HG02840 (cell line): ENCODE data around the gene MON1B.
A peak's percentile ranks its signal among the peaks of the same experiment; 100 is the strongest.
"Not testable (repeated sequence)": the region's sequence is repeated elsewhere in the genome, so short reads cannot be mapped to it uniquely, and the experiment has no call there.

ENCODE experiments used
- ATAC-seq: cut with Tn5 transposase; IDR thresholded peaks from one replicate; pipeline ENCODE4 v1.9.1; 2021; ENCODE audit warnings: mild to moderate bottlenecking, moderate library complexity, moderate number of reproducible peaks; ENCODE audit not compliant: unreplicated experiment, low FRiP score

The MON1B gene

DNA sequence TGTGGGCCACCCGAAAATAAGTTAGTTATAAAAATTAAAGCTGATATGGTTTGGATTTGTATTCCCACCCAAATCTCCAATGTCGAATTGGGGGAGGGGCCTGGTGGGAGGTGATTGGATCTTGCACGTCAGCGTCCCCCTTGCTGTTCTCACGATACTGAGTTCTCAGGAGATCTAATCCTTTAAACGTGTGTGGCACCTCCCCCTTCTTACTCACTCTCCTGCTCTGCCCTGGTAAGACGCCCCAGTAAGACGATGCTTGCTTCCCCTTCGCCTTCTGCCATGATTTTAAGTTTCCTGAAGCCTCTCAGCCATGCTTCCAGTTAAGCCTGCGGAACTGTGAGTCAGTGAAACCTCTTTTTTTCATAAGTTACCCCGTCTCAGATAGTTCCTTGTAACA, 43.6 kb downstream of the MON1B start:
- no peak for ATAC-seq

DNA sequence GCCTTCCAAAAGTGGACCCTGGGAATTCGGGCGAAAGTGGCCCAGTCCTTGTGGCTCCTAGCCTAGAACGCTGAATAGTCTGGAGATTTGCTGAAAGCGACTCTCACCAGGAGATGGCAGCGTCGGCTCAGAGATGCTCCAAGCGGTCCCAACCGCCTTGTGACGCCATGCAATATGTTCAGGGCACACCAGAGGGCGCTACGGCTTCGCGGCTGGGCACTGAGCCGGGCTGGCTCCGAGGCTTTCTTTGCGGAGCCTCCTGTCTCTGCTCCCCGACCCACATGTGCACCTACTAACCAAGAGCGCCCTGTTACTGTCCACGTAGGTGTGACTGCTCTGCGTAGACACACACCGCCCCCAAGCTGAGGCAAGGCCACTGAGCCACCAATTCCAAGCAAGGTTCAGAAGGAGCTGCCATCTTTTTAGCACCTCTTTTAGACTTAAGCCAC, 45.1 kb downstream of the MON1B start:
- ATAC-seq = peak; percentile 99

DNA sequence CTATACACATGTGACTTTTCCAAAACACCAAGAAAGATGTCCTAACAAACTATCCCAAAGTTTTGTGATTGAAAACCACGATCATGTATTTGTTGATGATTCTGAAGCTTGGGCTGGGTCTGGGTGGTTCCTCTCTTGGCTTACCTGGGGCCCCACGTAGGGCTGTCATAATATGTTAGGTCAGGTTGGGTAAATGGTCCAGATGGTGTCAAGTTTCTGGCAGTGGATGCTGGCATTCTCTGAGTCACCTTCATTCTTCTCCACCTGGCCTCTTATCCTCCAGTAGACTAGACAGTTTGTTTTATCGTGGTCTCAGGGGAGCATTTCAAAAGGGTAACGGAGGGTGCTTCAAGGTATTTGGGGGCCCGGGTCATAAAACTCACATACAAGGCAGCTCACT, 47.6 kb downstream of the MON1B start:
- ATAC-seq = no peak

DNA sequence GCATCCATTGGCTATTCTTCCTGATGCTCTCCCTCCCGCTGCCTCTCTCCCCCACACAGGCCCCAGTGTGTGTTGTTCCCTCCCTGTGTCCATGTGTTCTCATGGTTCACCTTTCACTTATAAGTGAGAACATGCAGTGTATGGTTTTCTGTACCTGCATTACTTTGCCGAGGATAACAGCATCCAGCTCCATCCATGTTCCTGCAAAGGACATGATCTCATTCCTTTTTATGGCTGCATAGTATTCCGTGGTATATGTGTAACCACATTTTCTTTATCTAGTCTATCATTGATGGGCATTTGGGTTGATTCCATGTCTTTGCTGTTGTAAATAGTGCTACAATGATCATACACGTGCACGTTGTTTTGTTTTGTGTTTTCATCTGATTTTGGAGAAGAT, 51.5 kb downstream of the MON1B start:
- not testable (repeated sequence) for ATAC-seq

DNA sequence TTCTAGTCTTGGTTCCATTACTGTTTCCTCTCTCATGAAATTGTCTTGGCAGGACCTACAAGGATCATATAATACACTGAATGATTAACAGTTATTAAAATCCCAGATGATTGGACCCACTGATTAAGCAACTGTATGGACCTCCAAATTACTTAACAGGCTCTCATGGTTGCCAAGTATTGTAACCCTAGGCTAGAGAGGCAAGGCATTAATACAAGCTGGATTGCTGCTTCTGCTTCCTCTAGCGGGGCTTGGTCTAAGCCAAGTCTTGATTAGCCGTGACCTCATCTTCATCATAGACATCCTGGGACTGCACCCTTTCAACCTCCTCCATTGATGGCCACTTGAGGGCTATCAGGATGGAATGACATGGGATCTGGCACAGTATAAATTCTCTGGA, 55.2 kb downstream of the MON1B start:
- no peak for ATAC-seq

DNA sequence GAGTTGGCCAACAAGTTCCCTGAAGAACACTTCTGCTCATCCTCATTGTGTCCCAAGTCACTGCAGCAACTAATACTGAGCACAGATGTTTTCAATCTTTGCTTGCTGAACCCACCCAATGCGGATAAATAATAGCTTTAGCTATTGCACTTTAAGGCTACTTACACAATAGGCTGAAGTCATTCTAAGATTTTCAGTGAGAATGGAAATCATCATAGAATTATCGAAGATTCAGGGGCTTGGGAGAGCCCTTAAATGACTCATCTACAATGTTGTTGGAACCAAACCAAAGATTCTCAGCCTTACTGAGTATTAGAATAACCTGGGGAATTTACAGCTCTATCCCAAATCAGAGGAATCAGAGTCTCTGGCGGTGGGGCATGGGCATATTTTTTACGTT, 59.4 kb downstream of the MON1B start:
- ATAC-seq = no peak
